Muscle of leg (tissue), 9 donors: Measurements from ENCODE around the gene PTGFRN. TPM values are rescaled to one million over a fixed set of nuclear protein-coding genes. Genes with fewer than 3 reads are reported as not detected.

ENCODE experiments used
- polyA plus RNA-seq, 8 donors: library from polyadenylated mRNA; unstranded; fragments of 120-200 nt; gene quantifications; one replicate each; pipeline versions ENCODE4 v1.2.1 to v1.2.3, GENCODE V29; 2013; ENCODE audit warnings: inconsistent platforms in 1 of 8, low replicate concordance in 1 of 8; ENCODE audit not compliant: insufficient read length in 8 of 8, insufficient read depth in 1 of 8
- total RNA-seq: library from RNA; stranded (reverse); fragments of 120-200 nt; gene quantifications from one replicate; pipeline ENCODE4 v1.2.4, GENCODE V29; 2013

PTGFRN gene
- total and polyA plus RNA-seq, 9 donors, result 74.1 to 157 (median 127) TPM

Other genes starting within 250 kb of the PTGFRN start
- 29.8 TPM for gene IGSF3, start 242.2 kb upstream of the PTGFRN start, total RNA-seq
- gene IGSF3, start 242.2 kb upstream of the PTGFRN start, polyA plus RNA-seq, result 10 to 100 TPM; 25.9 to 46.4 (median 35.8) TPM
- gene CD2, start 155.5 kb upstream of the PTGFRN start, total RNA-seq, result 0.22 TPM
- gene CD2, start 155.5 kb upstream of the PTGFRN start, polyA plus RNA-seq, result under 1 TPM; 0.19 to 0.46 (median 0.31) TPM
- 3.5 TPM for gene CD101, start 91.8 kb downstream of the PTGFRN start, total RNA-seq
- gene CD101, start 91.8 kb downstream of the PTGFRN start, polyA plus RNA-seq, result 1 to 10 TPM; 4.7 to 8.4 (median 5.3) TPM
- 12.1 TPM for gene TTF2, start 150.4 kb downstream of the PTGFRN start, total RNA-seq
- 10 to 100 TPM in 6 of 8 donors, 1 to 10 TPM in 2; 7.5 to 15.3 (median 10.8) TPM for gene TTF2, start 150.4 kb downstream of the PTGFRN start, polyA plus RNA-seq
- gene TRIM45, start 211.8 kb downstream of the PTGFRN start, total RNA-seq, result 16.7 TPM
- gene TRIM45, start 211.8 kb downstream of the PTGFRN start, polyA plus RNA-seq, result 10 to 100 TPM; 15.7 to 25.5 (median 21.5) TPM